NT2/D1 (cell line): ENCODE data around the gene CHST9.

Source experiments
- SUZ12 ChIP-seq: IDR thresholded peaks from 2 replicates; pipeline ENCODE4 v1.6.1; 2011; ENCODE audit not compliant: insufficient read length, insufficient read depth; ENCODE audit errors: extremely low read depth
- YY1 ChIP-seq: IDR thresholded peaks from 2 replicates; pipeline ENCODE4 v1.6.1; 2011; ENCODE audit not compliant: insufficient read length, insufficient read depth
- ZNF274 ChIP-seq: IDR thresholded peaks from 2 replicates; pipeline ENCODE4 v1.6.1; 2011; ENCODE audit warnings: mild to moderate bottlenecking, low read depth, low read length

DNA sequence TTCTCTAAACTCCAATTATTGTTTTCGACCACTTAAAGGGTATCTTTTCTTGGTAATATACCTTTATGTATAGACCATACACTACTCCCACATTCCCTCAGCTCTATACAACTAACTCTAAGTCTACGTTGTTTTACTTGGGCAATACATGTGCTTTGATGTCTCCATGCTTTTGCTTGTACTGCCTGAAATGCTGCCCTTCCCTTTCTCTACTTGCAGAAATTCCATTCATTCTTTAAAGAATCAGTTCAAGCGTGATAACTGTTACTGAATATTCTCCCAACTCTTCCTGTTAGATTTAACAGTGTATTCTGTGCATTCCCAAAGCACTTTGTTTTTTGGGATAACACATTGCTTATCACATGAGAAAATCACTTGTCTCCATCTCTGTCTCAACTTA lies 162.6 kb downstream of the CHST9 start:
- no peak for TF ChIP-seq ZNF274
- no peak for TF ChIP-seq YY1
- no peak for TF ChIP-seq SUZ12
